ENCODE results near the gene PEX3.

GRCh38 chr6:143426026-143426425 is 24.6 kb upstream of the PEX3 start:
- no peak for TF ChIP-seq POLR2A (IDR thresholded peaks at IDR 0.05)
- no peak for TF ChIP-seq CTCF (IDR thresholded peaks at IDR 0.05 in 4 of 5, conservative IDR thresholded peaks at IDR 0.05 in 1 of 5)

Measured in gastrocnemius medialis (tissue), 4 donors.